PC-9 (cell line): Measurements from ENCODE around the gene MUCL3.

Source experiments
- EZH2 ChIP-seq: fragments of 200-600 bp; sonication (generic); IDR thresholded peaks from 2 replicates; pipeline ENCODE4 v1.8.0; 2017; ENCODE audit warnings: antibody characterized with exemption, low read depth
- TF ChIP-seq, protein P1 (sequence below): fragments of 200-600 bp; sonication (generic); conservative IDR thresholded peaks from 2 replicates; pipeline ENCODE4 v1.6.1; 2017; ENCODE audit warnings: mixed run types, antibody characterized with exemption, mild to moderate bottlenecking, moderate library complexity

DNA sequence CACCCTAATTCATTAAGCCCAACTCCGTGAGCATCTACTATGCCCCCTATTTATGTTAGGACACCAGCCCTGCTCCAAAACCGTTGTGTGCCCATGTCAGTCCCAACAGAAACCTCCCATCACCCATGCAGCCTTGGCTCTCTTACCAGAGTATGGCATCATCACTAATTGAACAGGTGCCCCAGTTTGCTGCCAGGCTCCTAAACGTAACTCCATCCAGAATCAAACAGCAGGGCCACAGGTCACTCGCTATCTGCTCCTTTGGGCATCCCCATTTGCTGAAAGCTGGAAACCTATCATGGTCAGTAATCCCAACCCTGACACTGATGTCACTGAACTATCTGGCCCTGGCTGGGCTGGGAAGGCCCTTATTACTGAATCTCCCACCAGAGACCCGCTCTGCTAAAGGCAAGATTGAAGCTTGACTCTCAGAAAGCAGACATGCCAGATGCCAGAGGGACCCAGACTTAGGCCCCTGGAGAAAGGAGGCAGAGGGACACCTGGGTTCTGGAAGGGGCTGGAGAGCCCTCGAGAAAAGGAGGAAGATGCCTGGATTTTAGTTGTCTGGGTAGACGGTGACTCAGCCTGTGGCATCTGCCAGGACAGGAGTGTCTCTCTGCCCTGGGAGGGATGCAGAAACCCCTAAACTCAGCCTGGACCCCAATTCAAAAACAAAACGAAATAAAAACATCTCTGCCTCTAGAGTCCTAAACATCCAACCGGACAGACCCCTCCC, 14.0 kb downstream of the MUCL3 start:
- TF ChIP-seq, protein P1, sequence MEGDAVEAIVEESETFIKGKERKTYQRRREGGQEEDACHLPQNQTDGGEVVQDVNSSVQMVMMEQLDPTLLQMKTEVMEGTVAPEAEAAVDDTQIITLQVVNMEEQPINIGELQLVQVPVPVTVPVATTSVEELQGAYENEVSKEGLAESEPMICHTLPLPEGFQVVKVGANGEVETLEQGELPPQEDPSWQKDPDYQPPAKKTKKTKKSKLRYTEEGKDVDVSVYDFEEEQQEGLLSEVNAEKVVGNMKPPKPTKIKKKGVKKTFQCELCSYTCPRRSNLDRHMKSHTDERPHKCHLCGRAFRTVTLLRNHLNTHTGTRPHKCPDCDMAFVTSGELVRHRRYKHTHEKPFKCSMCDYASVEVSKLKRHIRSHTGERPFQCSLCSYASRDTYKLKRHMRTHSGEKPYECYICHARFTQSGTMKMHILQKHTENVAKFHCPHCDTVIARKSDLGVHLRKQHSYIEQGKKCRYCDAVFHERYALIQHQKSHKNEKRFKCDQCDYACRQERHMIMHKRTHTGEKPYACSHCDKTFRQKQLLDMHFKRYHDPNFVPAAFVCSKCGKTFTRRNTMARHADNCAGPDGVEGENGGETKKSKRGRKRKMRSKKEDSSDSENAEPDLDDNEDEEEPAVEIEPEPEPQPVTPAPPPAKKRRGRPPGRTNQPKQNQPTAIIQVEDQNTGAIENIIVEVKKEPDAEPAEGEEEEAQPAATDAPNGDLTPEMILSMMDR = no peak
- no peak for TF ChIP-seq EZH2
